22Rv1 (cell line): Measurements from ENCODE around the gene VPS35.

Source experiments
- H3K27ac ChIP-seq: fragments of 450-650 bp; 2 replicates; pipeline ENCODE4 v1.5.1; 2017
- ZFX ChIP-seq: fragments of 450-650 bp; IDR thresholded peaks from 2 replicates; pipeline ENCODE4 v1.6.1; 2017; ENCODE audit warnings: antibody characterized with exemption, borderline replicate concordance
- TF ChIP-seq, protein P1 (sequence below): fragments of 450-650 bp; IDR thresholded peaks from 2 replicates; pipeline ENCODE4 v1.5.1; 2017; ENCODE audit warnings: mild to moderate bottlenecking

The VPS35 gene

DNA sequence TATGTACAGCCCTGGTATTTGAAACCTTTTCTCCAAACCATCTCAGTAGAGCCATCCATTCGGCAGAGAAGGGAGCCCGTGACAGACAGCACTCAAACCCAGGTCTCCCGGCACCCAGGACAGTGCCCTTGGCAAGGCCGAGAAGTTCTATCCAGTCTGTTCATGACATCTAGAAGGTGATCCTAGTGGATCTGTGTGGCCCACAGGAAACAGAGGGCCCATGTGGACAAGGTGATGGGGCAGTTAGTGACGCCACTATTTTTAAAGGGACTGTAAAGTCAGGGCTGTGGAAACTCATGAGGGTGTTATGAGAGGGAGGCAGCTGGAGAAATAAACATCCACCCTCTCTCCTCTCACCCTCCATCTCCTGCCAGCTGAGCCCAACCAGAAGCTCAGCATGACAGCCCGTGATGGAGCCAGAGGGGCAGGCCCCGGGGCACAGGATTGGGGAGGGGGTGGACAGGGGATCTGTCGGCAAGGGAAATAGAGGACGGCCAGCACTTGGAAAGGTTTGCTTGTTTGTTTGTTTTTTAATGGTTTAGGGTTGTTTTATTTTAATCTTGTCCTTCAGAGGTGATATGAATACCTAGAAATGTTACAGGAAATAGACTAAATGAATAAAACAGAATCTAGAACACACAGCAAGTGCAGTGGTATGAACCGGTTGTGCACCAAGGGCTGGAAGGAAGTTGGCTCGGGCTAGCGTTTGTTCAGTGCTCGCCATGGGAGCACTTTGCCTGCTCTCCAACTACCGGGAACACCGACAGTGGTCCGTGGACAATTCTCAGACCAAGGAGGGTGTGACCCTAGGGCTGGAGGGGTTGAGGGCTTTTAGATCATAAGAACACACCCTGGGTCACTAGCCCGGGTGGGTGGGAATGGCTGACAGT, 42.1 kb upstream of the VPS35 start:
- no peak for TF ChIP-seq ZFX
- TF ChIP-seq, protein P1, sequence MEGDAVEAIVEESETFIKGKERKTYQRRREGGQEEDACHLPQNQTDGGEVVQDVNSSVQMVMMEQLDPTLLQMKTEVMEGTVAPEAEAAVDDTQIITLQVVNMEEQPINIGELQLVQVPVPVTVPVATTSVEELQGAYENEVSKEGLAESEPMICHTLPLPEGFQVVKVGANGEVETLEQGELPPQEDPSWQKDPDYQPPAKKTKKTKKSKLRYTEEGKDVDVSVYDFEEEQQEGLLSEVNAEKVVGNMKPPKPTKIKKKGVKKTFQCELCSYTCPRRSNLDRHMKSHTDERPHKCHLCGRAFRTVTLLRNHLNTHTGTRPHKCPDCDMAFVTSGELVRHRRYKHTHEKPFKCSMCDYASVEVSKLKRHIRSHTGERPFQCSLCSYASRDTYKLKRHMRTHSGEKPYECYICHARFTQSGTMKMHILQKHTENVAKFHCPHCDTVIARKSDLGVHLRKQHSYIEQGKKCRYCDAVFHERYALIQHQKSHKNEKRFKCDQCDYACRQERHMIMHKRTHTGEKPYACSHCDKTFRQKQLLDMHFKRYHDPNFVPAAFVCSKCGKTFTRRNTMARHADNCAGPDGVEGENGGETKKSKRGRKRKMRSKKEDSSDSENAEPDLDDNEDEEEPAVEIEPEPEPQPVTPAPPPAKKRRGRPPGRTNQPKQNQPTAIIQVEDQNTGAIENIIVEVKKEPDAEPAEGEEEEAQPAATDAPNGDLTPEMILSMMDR, result no peak
- no peak overlapping the region for H3K27ac ChIP-seq

DNA sequence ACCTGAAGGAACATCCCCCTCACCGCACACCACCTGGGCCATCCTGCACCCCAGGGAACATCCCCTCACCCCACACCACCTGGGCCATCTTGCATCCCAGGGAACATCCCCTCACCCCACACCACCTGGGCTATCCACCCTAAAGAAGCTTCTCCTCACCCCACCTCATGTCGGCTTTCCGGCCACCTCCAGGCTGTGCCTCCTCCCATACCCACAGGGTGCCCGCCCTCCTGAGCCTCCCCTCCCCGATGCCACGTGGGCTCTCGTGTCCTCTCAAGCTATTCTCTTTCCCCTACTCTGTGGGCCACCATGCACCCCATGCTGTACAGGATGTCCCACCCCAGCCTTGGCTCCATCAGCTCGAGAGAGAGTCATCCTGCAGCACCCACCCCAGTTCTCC, 41.1 kb upstream of the VPS35 start:
- TF ChIP-seq, protein P1, result no peak
- TF ChIP-seq ZFX, result no peak
- H3K27ac ChIP-seq, result no peak overlapping the region

DNA sequence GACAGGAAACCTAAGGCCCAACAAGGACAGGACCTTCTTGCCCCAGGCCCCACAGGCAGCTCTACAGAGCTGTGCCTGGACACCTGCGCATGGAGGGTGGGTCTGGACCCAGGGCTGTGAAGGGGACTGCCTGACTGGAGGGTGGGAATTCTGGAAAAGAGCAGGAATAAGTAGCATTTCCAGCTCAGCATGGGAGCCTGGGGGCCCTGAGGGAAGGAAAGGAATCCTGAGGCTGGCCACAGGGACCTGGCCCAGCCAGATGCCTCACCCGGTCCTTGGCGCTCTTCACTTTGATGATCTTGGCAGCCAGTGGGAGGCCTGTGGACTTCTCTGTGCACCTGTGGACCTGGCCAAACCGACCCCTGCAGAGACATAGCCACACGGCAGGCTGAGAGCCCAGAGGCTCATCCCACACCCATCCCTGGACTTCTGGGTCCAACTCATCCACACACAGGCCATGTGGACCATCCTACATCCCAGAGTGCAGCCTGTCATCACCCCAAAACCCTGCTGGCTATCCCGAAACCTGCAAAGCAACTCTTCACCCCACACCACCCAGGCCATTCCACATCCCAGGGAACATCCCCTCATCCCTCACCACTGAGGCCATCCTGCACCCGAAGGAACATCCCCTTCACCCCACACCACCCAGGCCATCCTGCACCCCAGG, 40.5 kb upstream of the VPS35 start:
- TF ChIP-seq, protein P1, result no peak
- TF ChIP-seq ZFX, result no peak

DNA sequence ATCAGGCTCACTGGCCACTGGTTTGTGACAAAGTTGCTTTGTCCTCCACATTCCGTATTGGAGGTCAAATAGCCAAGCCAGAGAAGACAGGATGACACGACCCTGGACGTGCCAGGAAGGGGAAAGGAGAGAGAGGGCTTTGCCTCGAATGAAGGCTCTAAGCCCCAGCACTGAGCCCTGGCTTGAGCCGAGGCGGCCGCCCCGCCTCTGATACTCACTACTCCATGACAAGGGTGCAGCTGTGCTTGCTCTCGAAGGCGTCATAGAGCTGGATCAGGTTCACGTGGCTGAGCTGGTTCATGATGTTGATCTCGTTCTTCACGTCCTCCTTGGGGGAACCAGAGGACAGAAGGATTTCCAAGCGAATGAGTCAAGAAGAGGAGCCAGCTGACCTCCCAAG, 39.8 kb upstream of the VPS35 start:
- TF ChIP-seq ZFX, result no peak
- TF ChIP-seq, protein P1, result no peak
- H3K27ac ChIP-seq, result no peak overlapping the region

More for the DNA sequence above, 40.5 kb upstream of the VPS35 start:
- no peak overlapping the region for H3K27ac ChIP-seq

DNA sequence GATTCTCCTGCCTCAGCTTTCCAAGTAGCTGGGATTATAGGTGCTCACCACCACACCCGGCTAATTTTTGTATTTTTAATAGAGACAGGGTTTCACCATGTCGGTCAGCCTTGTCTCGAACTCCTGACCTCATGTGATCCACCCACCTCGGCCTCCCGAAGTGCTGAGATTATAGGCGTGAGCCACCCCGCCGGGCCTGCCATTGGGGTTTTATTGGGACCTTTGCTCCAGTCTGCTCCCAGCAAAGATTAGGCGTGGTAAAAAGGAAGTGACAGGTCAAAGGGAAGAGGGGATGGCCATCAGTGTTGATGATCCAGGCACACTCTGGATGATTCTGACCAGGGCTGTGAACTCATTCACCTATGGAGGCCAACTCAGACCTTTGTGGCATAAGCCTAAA, 38.7 kb upstream of the VPS35 start:
- TF ChIP-seq ZFX, result no peak
- TF ChIP-seq, protein P1, result no peak

DNA sequence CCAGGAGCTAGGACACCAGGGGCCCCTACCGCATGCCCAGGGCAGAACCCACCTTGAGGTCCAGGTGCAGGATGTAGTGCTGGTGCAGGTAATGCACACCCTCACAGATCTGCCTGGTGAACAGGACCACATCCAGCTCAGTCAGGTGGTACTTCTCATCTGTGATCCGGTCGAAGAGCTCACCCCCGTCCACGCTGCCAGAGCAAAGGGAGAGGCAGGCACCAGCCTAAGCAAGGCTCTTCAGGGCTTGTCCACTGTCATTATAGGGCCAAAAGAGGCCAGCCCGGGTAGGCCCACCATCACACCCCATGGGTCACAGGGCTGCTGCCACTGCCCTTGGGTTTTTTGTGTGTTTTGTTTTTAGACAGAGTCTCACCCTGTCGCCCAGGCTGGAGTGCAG, 38.2 kb upstream of the VPS35 start:
- H3K27ac ChIP-seq, result no peak overlapping the region
- no peak for TF ChIP-seq ZFX
- TF ChIP-seq, protein P1, result no peak

More for the DNA sequence above, 38.7 kb upstream of the VPS35 start:
- H3K27ac ChIP-seq, result no peak overlapping the region

DNA sequence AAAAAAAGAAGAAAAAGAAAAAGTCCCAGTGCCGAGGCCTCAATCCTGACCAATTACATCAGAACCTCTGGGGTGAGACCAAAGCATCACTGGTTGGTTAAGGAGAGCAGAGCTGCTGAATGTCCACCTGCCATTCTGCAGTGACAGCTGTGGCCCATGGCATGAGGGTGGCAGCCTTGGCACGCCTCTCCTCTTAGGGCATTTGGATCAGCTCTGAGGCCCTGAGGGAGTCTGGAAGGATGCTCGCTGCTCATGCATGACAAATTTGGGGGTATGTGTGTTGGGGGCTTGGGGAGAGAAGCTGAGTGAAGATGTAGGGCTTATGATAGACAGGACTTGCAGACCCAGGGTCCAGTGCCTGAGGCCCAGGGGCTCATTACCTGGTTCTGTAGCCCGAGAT, 32.9 kb upstream of the VPS35 start:
- TF ChIP-seq ZFX, result no peak
- TF ChIP-seq, protein P1, result no peak
- H3K27ac ChIP-seq, result no peak overlapping the region
